NCI-H1105 (cell line): ENCODE results near the gene SLC15A5.

ENCODE experiments used
- DNase-seq: peaks from one replicate; lab custom pipeline; 2025; lab: John Stamatoyannopoulos, UW

SLC15A5 gene

GRCh38 chr12:16261944-16262475 lies 15.5 kb downstream of the SLC15A5 start:
- DNase-seq: no peak

GRCh38 chr12:16260206-16260605 lies 17.3 kb downstream of the SLC15A5 start:
- no peak for DNase-seq

- DNase-seq: no peak
Observed at GRCh38 chr12:16258963-16259362, 18.5 kb downstream of the SLC15A5 start.

DNA sequence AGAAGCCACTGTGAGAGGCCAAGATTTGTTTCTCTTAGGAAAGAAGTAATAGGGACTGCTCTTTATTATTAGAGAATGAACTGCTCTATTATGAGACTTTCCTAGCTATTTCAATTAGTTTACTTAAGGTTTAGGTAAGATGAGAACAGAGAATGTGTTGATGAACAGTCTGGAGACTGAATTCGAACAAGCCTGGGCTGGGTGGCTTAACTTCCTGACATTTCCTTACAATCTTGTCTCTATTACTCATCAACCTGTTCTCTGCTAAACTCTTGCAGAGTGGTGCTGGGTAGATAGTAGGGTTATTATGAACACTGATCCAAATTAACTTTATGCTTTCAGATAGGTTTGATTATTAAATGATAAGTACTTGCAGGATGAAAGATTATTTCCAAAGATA lies 31.2 kb downstream of the SLC15A5 start:
- DNase-seq: no peak

GRCh38 chr12:16245209-16245608 lies 32.3 kb downstream of the SLC15A5 start:
- DNase-seq: no peak

GRCh38 chr12:16243487-16244412 lies 33.7 kb downstream of the SLC15A5 start:
- no peak for DNase-seq

- DNase-seq: no peak
Observed at GRCh38 chr12:16241346-16241745, 36.1 kb downstream of the SLC15A5 start.

- DNase-seq: no peak
Observed at GRCh38 chr12:16238661-16239060, 38.8 kb downstream of the SLC15A5 start.

- DNase-seq: no peak
Observed at GRCh38 chr12:16229676-16230075, 47.8 kb downstream of the SLC15A5 start.

GRCh38 chr12:16228067-16228466 lies 49.4 kb downstream of the SLC15A5 start:
- DNase-seq: no peak

DNA sequence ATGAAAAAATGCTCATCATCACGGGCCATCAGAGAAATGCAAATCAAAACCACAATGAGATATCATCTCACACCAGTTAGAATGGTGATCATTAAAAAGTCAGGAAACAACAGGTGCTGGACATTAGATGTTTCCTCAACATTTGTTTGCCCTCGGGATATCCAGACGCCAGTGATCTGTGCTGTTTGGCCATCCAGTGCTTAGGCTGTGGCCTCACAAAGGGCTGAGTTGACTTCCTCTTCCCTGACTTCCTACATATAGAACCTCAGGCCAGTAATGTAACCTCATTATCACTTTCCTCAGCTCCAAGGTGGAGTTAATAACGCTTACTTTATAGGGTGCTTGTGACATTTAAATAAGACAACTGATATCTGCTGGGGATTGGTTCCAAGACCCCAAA lies 51.8 kb downstream of the SLC15A5 start:
- no peak for DNase-seq

DNA sequence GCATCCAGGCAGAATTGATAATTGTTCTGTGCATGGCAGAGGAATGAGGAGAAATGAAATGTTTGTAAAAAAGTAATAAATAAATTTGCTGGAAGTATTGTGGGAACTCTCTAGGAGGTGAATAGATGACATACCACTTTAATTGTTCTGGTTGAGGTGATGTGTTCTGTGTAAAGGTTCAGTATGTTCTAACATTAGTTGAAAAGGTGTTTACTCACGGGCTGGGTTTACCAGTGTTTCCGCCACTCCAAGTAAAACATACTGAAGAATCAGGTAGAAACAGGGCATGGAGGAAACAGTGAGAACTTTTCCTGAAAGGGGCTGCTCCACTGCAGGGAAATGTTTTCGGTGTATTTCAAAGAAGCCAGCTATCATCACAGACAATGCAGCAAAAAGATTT lies 53.3 kb downstream of the SLC15A5 start:
- no peak for DNase-seq

- DNase-seq: no peak
Observed at GRCh38 chr12:16221776-16222175, 55.7 kb downstream of the SLC15A5 start.

DNA sequence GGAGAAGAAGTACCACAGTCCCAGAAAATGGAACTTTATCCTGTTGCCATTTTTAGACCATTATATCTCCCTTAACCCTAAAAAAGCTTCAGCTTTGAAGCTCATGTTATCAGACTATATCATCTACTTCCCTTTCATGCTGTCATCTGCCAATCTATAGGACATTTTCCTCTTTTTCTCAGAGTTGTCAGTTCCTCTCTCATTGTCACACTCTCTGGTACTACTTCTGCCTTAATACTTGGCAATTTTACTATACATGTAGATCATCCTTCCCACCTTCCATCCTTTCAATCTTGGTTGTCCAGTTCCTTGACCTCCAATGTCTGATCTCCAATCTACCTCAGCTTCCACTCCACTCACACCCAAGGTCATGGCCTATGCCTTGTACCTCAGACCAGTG lies 57.4 kb downstream of the SLC15A5 start:
- DNase-seq: no peak

- no peak for DNase-seq
Observed at GRCh38 chr12:16218934-16219751, 58.3 kb downstream of the SLC15A5 start.

DNA sequence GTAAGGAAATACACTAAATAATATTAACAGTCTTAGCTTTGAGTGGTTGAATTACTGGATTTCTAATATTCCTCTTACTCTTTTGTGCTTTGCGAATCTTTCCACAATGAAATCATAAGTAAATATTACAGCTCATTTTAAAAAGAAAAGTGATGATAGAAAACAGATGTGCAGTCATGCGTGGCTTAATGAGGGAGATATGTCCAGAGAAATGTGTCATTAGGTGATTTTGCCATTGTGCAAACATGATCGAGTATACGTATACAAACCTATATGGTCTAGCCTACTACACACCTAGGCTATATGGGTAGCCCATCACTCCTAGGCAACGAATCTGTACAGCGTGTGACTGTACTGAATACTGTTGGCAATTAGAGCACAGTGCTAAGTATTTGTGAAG lies 59.3 kb downstream of the SLC15A5 start:
- no peak for DNase-seq

- no peak for DNase-seq
Observed at GRCh38 chr12:16211731-16212130, 65.8 kb downstream of the SLC15A5 start.

DNA sequence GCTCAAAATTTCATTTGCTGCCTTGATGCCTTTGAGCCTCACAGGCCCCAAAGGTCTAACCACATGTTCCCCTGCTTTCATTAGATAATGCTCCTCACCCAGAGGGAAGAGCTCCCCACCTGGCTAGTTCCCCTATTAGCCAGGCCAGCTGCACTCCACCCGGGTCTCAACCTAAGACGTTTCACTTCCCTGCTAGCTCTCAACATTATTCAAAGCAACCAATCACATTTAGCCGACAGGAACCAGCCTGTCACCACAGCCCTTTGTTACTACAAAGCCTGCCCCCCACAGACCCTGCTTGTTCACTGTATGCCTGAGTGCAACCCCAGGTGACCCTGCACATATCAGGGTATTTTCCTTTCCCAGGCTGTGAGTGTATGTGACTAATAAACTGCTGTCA lies 78.6 kb downstream of the SLC15A5 start:
- DNase-seq: no peak

- DNase-seq: no peak
Observed at GRCh38 chr12:16197600-16197999, 79.9 kb downstream of the SLC15A5 start.

- DNase-seq: peak; percentile 4
Observed at GRCh38 chr12:16189849-16190248, 87.6 kb downstream of the SLC15A5 start.

DNA sequence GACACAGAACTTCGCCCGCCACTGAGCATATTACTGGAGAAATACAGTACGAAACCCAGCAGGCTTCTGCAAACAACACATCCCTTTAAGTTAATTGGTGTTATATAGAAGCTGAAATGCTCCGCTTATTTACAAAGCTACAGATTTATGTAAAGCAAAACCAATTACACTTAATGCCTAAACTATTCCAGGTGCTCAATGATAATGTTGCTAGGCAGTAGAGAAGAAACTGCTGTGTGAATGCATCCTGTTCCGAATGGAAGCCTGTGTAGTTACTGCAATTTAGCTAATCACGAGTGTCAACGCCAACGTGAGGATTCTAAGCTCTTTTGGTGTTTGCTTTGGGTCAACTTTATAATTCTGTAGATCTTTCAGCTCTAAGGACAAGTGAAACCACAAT lies 89.8 kb downstream of the SLC15A5 start:
- DNase-seq: peak; percentile 73

DNA sequence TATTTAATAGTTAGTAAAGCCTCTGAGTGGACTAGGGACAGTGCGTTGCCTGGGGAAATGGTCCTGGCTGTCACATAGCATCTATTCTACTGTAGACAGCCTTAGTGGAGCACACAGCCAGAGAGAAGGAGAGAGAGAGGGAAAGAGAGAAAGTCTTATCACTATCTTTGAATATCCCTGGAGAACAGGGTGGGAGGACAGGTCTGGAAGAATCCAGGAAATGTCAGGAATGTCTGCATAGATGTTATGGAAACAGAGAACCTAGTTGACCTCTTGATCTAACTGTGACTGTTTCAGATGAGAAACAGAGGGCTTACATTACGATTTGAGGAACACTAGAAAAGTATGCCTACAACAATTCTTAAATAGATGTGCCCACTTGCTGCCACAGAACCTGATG lies 92.8 kb downstream of the SLC15A5 start:
- DNase-seq: no peak

DNA sequence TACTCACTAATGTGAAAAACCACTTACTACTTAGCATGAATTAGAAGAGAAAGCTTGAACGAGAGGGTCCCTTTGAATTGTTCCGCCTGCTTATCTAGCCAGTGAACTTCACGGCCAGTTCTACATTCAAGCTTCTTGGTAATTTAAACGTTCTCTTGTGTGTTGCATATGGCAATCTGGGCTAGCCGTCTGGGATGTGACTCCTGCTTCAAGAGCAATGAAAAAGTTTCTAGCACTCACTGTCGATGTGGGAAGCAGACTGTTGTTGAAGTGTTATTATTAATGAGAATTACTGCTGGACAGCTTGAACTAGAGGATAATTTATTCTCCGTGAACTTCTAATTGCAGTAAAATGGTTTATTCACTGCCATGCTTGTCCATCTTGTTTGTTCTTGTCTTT lies 93.9 kb downstream of the SLC15A5 start:
- DNase-seq: no peak
